CD4-positive, alpha-beta T cell treated with Interferon gamma for 1 hour (primary cell): Measurements from ENCODE around the gene MUC5AC.
"Not testable (repeated sequence)": the region's sequence is repeated elsewhere in the genome, so short reads cannot be mapped to it uniquely, and the experiment has no call there.

Experiments
- DNase-seq: peaks from one replicate; pipeline ENCODE4 v3.0.0-alpha.2; 2020

Gene MUC5AC

GRCh38 chr11:1148752-1149180, 9.0 kb upstream of the MUC5AC start:
- no peak for DNase-seq

DNA sequence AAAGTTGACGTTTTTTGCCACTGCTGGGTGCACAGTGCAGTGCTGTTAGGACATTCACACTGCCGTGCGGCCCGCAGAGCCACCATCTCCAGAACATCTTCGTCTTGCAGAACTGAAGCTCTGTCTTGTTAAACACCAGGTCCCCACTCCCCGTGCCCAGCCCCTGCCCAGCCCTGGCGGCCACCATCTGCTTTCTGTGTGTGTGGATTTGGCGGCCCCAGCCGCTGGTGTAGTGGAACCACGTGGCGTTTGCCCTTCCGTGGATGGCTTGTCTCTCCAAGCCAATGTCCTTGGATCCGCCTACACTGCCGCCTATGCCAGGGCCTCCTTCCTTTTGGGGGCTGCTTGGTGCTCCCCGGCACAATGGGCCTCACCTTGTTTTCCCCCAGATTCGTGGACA, 8.2 kb upstream of the MUC5AC start:
- no peak for DNase-seq

DNA sequence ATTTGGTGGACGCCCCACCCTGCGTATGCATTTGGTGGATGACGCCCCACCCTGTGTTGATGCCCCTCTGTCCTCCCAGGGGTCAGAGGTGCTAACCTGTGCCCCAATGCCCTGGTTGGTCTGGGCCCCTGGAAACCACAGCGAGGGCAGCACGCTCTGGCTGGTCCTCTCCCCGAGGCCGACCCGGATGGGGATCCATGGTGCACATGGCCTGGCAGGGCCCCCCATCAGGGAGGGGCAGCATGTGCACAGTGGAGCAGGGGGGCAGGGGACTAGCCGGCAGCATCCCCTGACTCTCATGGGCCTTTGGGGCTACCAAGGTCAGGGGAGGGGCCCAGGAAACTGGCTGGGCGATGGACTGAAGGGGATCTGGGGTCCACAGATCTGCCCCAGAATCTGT, 7.6 kb upstream of the MUC5AC start:
- no peak for DNase-seq

DNA sequence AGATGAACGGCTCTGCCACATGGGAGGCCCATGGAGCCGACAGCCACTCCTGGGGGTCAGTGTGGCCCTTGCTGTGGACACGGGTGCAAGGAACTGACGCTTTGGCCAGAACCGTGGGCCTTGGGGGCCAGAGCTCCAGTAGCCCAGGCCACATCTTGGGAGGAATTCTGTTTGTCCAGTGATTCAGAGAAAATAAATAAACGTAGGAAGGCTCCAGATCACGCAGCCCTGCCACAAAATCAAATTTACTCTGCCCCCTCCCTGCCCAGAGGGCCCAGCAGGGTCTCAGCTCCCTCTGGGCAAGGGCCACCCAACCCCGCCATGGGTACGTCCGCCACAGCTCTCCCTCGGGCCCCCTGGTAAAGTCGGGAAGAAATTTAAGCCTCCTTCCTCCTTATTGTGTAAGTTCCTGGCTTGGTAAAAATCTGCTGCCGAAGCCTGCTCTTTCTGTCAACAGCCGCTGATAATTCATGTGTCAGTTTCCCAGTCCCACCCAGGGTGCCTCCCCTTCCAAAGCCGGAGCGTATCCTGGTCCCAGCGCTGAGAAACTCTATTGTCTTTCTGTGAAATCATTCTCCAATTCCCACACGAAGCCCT, 6.9 kb upstream of the MUC5AC start:
- DNase-seq = no peak

DNA sequence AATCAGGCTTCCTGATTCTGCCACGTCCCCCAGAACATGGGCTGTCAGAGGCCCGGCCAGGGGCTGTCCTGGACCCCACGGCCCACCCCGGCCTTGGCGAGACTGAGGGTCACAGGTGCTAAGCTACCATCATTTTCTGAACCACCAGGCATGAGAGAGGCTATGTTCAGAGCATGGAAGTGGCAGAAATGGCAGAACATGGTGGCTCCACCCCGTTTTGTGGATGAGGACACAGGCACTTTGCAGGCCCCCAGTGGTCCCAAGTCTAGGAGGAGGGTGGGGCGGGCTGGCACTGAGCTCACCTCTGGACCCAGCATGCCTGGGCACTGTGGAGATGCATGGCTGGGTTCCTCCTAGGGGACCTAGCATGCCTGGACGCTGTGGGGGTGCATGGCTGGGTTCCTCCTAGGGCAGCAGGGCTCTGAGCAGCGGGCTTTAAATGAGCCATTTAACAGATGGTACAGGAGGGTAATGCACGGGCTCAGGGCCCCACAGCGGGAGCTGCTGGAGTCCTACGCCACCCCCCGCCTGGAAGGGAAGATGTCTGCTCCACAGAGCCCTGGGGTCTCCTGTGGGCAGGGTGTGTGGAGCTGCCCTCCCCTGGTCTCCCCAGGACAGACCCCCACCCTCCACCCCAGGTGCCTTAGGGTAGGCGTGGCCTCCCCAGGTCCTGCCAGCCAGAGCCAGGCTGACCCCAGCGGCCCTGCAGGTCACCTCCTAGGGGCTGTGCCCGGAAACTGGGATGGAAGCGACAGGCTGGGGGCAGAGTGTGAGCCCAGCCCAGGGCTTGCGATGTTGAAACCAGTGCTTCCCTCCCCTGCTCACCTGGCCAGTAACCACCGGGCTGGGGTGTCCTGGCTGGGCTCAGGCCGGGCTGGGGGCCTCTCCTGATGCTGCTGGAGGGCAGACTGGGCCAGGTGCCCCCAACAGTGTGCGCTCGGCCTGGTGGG, 6.1 kb upstream of the MUC5AC start:
- no peak for DNase-seq

- DNase-seq = no peak
Observed at GRCh38 chr11:1152316-1153104, 5.2 kb upstream of the MUC5AC start.

DNA sequence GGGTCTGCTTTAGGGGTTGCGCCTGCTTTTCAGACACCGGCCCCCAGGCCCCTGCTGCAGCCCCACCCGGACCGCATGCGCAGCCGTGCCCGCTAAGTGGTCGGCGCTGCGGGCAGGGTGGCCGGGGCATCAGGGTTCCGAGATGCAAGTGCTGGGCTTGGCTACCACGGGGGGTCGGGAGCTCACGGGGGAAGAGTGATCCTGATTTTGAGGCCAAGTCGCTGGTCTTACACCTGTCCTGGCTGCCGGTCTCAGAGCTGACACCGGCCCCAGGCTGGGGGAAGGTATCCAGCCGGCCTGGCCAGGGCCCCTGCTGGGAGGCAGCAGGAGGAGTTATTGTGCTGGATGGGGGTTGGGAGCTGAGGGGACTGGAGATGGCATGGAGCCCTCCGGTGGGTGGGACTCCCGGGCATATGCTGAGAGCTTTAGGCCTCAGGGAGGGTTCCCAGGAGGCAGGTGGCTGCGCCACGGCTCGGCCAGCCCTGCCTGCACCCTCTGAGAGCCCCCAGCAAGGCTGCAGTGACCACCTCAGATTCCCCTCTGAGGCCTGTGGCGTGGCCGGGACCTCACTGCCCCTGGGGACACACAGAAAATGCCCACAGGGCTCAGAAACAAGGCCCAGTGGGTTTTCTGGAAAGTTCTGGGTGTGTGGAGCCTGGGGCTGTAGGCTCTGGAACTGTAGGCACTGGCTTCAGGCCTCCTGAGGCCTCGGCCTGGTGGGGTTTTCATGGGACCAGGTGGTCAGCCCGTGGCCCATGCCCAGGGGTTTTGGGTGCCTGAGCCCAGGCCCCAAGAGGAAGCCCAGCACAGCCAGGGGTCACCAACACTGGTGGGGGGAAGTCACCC, 4.4 kb upstream of the MUC5AC start:
- DNase-seq = no peak

DNA sequence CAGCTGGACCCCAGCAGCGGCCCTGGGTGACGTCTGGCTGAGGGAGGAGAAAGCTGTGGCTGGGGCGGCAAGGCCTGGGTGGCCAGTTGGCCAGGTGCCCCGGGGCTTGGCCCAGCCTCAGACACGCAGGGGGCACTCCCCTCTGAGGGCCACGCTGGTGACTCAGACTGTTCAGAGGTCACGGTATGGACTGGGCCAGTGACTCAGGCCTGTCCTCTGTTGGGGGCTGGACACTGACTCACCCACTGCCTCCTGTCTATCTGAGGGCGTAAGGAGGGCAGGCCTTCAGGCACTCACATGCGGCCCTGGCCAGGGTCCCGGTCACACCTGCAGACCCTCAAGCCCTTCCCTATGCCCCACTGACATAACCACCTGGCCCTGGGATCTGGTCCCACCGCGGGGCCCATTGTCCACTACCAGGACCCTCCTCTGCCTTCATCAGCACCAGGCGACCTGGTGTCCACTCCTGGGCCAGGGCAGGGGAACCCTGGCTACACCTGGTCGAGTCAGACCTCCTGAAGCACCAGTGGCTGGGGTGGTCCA, 3.7 kb upstream of the MUC5AC start:
- no peak for DNase-seq

GRCh38 chr11:1154656-1155055, 3.1 kb upstream of the MUC5AC start:
- DNase-seq = not testable (repeated sequence)

DNA sequence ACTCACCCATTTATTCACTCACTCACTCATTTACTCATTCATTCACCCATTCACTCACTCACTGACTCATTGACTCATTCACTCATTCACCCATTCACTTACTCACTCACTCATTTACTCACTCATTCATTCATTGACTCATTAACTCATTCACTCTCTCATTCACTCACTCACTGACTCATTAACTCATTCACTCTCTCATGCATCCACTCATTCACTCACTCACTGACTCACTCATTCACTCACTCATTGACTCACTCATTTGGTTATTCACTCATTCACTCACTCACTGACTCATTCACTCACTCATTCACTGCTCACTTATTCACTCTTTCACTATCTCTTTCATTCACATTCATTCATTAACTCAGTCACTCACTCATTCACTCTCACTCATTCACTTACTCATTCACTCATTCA, 2.5 kb upstream of the MUC5AC start:
- DNase-seq = no peak

GRCh38 chr11:1156506-1157340, 1.0 kb upstream of the MUC5AC start:
- DNase-seq = no peak

GRCh38 chr11:1157341-1157644, 460 bp upstream of the MUC5AC start:
- DNase-seq = no peak

GRCh38 chr11:1158681-1159487, 1.1 kb downstream of the MUC5AC start:
- no peak for DNase-seq

DNA sequence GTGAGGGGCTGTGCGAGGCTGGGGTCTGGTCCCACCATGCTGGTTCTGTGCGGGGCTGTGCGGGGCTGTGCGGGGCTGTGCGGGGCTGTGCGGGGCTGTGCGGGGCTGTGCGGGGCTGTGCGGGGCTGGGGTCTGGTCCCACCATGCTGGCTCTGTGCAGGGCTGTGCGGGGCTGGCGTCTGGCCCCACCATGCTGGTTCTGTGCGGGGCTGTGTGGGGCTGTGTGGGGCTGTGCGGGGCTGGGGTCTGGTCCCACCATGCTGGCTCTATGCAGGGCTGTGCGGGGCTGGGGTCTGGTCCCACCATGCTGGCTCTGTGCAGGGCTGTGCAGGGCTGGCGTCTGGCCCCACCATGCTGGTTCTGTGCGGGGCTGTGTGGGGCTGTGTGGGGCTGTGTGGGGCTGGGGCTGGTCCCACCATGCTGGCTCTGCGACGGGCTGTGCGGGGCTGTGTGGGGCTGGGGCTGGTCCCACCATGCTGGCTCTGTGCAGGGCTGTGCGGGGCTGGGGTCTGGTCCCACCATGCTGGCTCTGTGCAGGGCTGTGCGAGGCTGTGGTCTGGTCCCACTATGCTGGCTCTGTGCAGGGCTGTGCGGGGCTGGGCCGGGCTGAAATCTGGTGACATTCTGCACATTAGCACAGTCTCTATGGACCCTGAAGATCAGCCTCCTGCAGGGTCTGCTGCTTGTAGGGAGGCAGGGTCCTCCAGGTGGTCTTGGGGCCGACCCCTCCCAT, 1.9 kb downstream of the MUC5AC start:
- not testable (repeated sequence) for DNase-seq

- no peak for DNase-seq
Observed at GRCh38 chr11:1160231-1161101, 2.7 kb downstream of the MUC5AC start.

- DNase-seq = no peak
Observed at GRCh38 chr11:1161410-1162137, 3.8 kb downstream of the MUC5AC start.

DNA sequence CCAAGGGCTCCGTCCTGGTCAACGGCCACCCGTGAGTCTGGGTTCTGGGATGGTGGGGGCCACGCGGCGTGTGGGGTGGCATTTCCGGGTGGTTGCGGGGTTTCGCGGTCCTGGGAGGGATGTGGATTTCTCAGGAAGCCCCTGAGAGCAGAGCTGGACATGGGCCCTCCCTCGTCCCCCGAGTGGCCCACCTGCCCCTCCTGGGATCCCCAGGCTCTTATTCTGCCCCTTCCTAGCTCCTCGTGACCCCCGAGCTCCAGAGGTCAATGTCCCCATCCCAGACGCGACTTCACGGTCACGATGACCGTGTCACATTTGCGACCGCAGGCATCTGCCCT, 4.4 kb downstream of the MUC5AC start:
- no peak for DNase-seq
